ENCODE results near the gene AP1S1. TPM values are rescaled to one million over a fixed set of nuclear protein-coding genes. Genes with fewer than 3 reads are reported as not detected.
"Not testable (repeated sequence)": the region's sequence is repeated elsewhere in the genome, so short reads cannot be mapped to it uniquely, and the experiment has no call there.

AP1S1 gene
- total RNA-seq, result 10 to 100 TPM in 3 of 4 donors, 1 to 10 TPM in 1; 5.5 to 24.4 (median 15.6) TPM

GRCh38 chr7:101153969-101154692 lies at the start of gene AP1S1:
Gene AP1S1 (plus strand): TSS chr7:101154476. CDS start chr7:101154515, 39 bp downstream.
- Histone ChIP-seq H3K27me3 (peaks cover 0 to 3% (median 2%) of the 10 kb centered on the region in 3 donors), H3K4me3 (peak within 1 kb of the TSS; percentile 81 to 95 (median 90)), H3K4me1 (peaks cover 11 to 13% of the 10 kb centered on the region in 2 donors), H3K27ac (peak within 1 kb of the TSS in 2 of 4 donors; percentile 13 to 50), H3K36me3 (peaks cover 0 to 14% of the 10 kb centered on the region in 2 donors), H3K9me3 (no peaks in the 10 kb centered on the region)
- in situ Hi-C loops (cut with MboI; ENCODE audit: low sequenced_read_pairs in 4 of 4), result no loop called here
- TF ChIP-seq POLR2A (IDR thresholded peaks at IDR 0.05) (no peak), CTCF (IDR thresholded peaks at IDR 0.05 in 4 of 5, conservative IDR thresholded peaks at IDR 0.05 in 1 of 5) (no peak)
- ATAC-seq (peak; percentile 92 to 95), DNase-seq (peak; percentile 80 to 89)
- intact Hi-C loops (cut with DNase I; ENCODE audit: low total_unique reads), result loop anchor here (1.0 kb wide), 1 partner anchor 11 kb away; the partner anchor contains the start of gene VGF

- no peak overlapping the region for H3K27ac ChIP-seq
- no peak for ATAC-seq
- no peak for DNase-seq
- in situ Hi-C loops (cut with MboI; ENCODE audit: low sequenced_read_pairs in 4 of 4), result no loop called here
- TF ChIP-seq CTCF (IDR thresholded peaks at IDR 0.05 in 4 of 5, conservative IDR thresholded peaks at IDR 0.05 in 1 of 5) (no peak), POLR2A (IDR thresholded peaks at IDR 0.05) (no peak)
- no peaks in the 10 kb centered on the region for H3K36me3 ChIP-seq
- H3K27me3 ChIP-seq, result peaks cover 0 to 2% (median 0%) of the 10 kb centered on the region in 3 donors
- intact Hi-C loops (cut with DNase I; ENCODE audit: low total_unique reads), result no loop called here
- H3K9me3 ChIP-seq, result no peaks in the 10 kb centered on the region
- H3K4me3 ChIP-seq, result no peak overlapping the region
- peaks cover 16% of the 10 kb centered on the region in 2 donors for H3K4me1 ChIP-seq
These were observed 49.5 kb upstream of the AP1S1 start for GRCh38 chr7:101104799-101105198.

DNA sequence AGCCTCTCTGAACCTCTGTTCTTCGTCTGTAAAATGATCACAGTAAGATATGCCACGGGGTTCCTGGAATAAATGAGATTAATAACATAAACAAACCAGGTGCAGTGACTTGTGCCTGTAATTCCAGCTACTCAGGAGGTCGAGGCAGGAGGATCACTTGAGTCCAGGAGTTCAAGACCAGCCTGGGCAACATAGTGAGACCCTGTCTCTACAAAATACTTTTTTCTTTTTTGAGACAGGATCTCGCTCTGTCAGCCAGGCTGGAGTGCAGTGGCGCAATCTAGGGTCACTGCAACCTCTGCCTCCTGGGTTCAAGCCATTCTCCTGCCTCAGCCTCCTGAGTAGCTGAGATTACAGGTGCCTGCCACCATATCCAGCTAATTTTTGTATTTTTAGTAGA lies 49.0 kb upstream of the AP1S1 start:
- H3K9me3 ChIP-seq; intact Hi-C loops (cut with DNase I; ENCODE audit: low total_unique reads); H3K4me3 ChIP-seq; in situ Hi-C loops (cut with MboI; ENCODE audit: low sequenced_read_pairs in 4 of 4); H3K27me3 ChIP-seq; H3K27ac ChIP-seq; H3K36me3 ChIP-seq; ATAC-seq; DNase-seq: not testable (repeated sequence)
- peaks cover 11 to 12% of the 10 kb centered on the region in 2 donors for H3K4me1 ChIP-seq

GRCh38 chr7:101106386-101106785 lies 47.9 kb upstream of the AP1S1 start:
- Histone ChIP-seq H3K36me3 (no peaks in the 10 kb centered on the region), H3K27me3 (peaks cover 0 to 2% (median 0%) of the 10 kb centered on the region in 3 donors), H3K4me1 (peaks cover 10 to 13% of the 10 kb centered on the region in 2 donors), H3K9me3 (no peaks in the 10 kb centered on the region), H3K4me3 (no peak overlapping the region), H3K27ac (no peak overlapping the region)
- TF ChIP-seq POLR2A (IDR thresholded peaks at IDR 0.05) (no peak), CTCF (IDR thresholded peaks at IDR 0.05 in 4 of 5, conservative IDR thresholded peaks at IDR 0.05 in 1 of 5) (no peak)
- intact Hi-C loops (cut with DNase I; ENCODE audit: low total_unique reads), result no loop called here
- in situ Hi-C loops (cut with MboI; ENCODE audit: low sequenced_read_pairs in 4 of 4), result no loop called here
- no peak for ATAC-seq
- no peak for DNase-seq

DNA sequence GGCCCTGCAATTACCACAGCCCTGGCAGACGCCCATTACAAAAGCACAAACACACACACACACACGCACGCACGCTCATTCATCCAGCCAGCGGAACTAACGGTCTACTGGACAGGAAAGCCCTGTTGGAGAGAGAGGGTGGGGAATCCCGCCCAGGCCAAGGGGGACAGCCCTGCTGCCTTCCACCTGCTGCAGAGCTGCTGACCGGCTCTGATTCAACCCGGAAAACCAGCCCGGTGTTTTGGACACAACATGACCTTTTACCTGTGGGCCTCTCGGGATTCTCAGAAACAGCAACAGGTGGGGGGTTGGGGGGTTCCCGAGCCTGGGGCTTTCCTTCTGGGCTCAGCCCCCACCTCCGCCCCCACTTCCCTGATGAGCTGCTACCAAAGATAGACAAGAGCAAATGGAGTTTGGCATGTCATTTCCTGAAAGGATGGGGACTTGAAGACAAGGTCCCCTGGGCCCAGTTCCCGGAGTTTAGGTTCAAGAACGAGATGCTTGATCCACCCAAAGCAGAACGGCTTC lies 45.9 kb upstream of the AP1S1 start:
- ATAC-seq (peak; percentile 64 to 77), DNase-seq (peak; percentile 41 to 69)
- Histone ChIP-seq H3K36me3 (no peaks in the 10 kb centered on the region), H3K9me3 (no peaks in the 10 kb centered on the region), H3K4me1 (peaks cover 16 to 18% of the 10 kb centered on the region in 2 donors), H3K4me3 (no peak overlapping the region), H3K27ac (peak overlapping the region; percentile 52 to 75 (median 65)), H3K27me3 (no peaks in the 10 kb centered on the region)
- in situ Hi-C loops (cut with MboI; ENCODE audit: low sequenced_read_pairs in 4 of 4), result no loop called here
- intact Hi-C loops (cut with DNase I; ENCODE audit: low total_unique reads), result no loop called here
- no peak for TF ChIP-seq POLR2A (IDR thresholded peaks at IDR 0.05)
- no peak for TF ChIP-seq CTCF (IDR thresholded peaks at IDR 0.05 in 4 of 5, conservative IDR thresholded peaks at IDR 0.05 in 1 of 5)

Measured in gastrocnemius medialis (tissue), 4 donors.